Smooth muscle cell of the umbilical artery (primary cell): ENCODE data around the gene PIGW. TPM values are rescaled to one million over a fixed set of nuclear protein-coding genes. Genes with fewer than 3 reads are reported as not detected.

Source experiments
- total RNA-seq: library from RNA; depleted of rRNA; stranded (reverse); fragments of >200 nt; gene quantifications from 2 replicates; pipeline ENCODE4 v1.2.3, GENCODE V29; 2014

The PIGW gene
- total RNA-seq, result 3.6 and 8.2 TPM in 2 replicates

GRCh38 chr17:36534840-36535668 is at the start of gene PIGW, which contains the start of gene MYO19:
PIGW (plus strand) TSS chr17:36534987; CDS start chr17:36537102, 2,115 bp downstream.
MYO19 (minus strand) TSS chr17:36534868; CDS start chr17:36532538, 2,330 bp downstream.

GRCh38 chr17:36486204-36487194 is 48.3 kb upstream of the PIGW start, which contains the start of gene ZNHIT3:
ZNHIT3 (plus strand) TSS chr17:36486681; CDS start chr17:36486700, 19 bp downstream.

GRCh38 chr17:36544307-36545076 is 9.7 kb downstream of the PIGW start, which contains the start of gene GGNBP2:
GGNBP2 (plus strand) TSS chr17:36544919; CDS start chr17:36545725, 806 bp downstream.

Other genes starting within 250 kb of the PIGW start
- gene TBC1D3G, start 211.1 kb upstream of the PIGW start, total RNA-seq, result not detected in 2 replicates
- gene TBC1D3H, start 146.6 kb upstream of the PIGW start, total RNA-seq, result not detected in 2 replicates
- 12.9 and 25.2 TPM in 2 replicates for gene ZNHIT3, start 48.3 kb upstream of the PIGW start, total RNA-seq
- gene MYO19, start 119 bp upstream of the PIGW start, total RNA-seq, result 35.0 and 51.9 TPM in 2 replicates
- 69.7 and 79.3 TPM in 2 replicates for gene GGNBP2, start 9.9 kb downstream of the PIGW start, total RNA-seq
- 3.9 and 6.7 TPM in 2 replicates for gene DHRS11, start 56.9 kb downstream of the PIGW start, total RNA-seq
- 7.2 and 7.4 TPM in 2 replicates for gene MRM1, start 66.6 kb downstream of the PIGW start, total RNA-seq